Glomerular endothelial cell (primary cell): ENCODE results near the gene NPIPA3. TPM values are rescaled to one million over a fixed set of nuclear protein-coding genes. Genes with fewer than 3 reads are reported as not detected.
"Not testable (repeated sequence)": the region's sequence is repeated elsewhere in the genome, so short reads cannot be mapped to it uniquely, and the experiment has no call there.

Experiments
- DNase-seq: peaks from one replicate; pipeline ENCODE4 v3.0.0-alpha.2; 2011; ENCODE audit warnings: low read depth, low spot score; ENCODE audit errors: extremely low read depth
- total RNA-seq: library from RNA; depleted of rRNA; stranded (reverse); fragments of >200 nt; gene quantifications from 2 replicates; pipeline ENCODE4 v1.2.3, GENCODE V29; 2015

The NPIPA3 gene
- 0.73 and 4.0 TPM in 2 replicates for total RNA-seq

DNA sequence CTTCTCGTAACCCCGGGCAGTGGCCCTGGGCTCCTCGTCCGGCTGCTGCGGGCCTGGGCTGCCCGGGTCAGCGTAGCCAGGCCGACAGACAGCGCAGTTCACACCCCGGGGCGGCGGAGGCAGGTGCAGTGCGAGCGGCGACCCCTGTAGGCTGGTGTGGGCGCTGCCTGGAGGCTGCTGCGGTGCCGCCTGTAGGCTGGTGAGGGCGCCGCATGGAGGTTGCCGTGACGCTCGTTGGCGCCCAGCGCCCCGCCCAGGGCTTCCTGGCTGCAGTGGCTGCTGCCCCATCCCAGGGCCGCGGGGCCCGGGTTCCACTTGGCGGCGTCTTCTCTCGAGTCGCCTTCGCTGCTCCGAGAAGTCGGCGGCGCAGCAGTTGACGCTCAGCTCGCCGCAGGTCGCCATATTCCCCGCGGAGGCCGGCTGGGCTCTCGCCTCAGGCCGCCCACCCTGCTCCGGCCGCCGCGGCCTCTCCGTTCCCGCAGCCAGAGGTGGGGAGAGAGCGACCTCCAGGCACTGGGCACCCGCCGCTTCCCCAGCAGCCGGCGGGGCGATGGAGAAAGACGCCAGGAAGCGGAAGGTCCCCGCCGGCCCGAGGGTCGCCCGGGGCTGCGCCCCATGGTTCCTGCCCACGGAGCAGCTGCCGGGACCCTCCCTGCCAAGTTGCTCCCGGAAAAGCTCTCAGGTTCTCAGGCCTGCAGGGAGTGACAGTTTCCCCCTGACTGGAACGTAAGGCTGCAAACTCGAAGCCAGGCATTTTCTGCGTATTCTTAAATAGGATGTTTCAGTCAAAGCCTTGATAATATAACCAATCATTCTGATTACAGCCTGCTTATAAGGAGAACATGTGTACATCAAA lies at the start of gene NPIPA3:
Gene NPIPA3 (plus strand): TSS at position 256 of the 856 bp plus-strand sequence. CDS start 5,533 bp downstream, outside the sequence.
- DNase-seq = not testable (repeated sequence)

DNA sequence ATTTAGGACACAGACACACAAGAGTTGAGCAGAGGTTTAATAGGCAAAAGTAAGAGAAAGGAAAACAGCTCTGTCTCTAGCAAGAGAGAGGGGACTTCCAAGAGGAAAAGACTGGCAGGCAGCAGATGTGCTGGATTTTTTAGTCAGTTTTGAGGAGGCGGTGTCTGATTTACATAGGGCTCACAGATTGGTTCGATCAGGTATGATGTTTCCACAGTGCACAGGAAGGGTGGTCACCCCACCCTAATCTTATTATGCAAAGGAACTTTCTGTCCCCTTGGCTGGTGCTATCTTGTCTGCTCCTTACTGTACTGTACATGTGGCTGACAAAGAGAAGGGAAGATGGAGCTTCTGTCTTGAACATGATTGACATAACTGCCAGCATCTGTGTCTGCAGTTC lies 45.1 kb upstream of the NPIPA3 start:
- DNase-seq = no peak

DNA sequence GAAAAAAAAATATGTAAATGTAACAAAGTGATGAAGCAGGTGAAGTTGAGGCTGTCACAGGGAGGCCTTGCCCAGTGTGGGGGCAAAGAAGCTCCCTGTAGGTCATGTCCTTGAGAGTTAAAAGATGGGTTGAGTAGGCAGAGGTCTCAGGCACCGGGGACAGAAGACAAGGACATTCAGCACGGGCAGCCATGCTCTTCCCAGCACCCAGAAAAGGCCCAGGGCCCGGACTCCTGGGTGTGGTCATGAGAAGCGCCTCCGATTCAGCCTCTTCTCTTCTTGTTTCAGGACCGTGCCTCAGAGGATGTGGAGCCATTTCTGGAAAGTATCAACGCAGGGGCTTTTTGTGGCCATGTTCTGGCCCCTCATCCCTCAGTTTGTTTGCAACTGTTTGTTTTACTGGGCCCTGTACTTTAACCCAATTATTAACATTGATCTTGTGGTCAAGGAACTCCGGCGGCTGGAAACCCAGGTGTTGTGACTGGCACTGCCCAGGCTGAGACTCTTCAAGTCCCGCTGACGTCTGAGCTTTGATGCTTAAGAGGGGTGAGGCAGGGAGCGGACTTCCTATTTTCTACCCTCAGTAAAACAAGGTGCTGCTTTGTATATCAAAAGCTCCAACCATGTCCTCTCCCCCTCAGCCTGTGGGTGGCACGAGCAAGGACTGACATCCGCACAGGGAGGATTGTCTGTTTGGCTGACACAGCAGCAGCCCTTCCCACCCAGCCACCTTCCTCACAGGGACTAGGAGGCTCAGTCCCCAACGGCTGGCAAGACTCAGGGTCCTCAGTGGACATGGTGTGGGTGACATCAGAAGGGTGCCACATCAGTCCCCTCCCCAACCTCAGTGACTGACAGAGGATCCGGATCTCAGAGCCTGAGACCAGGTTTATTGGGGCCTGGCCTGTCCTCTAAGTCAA lies 35.6 kb upstream of the NPIPA3 start:
- no peak for DNase-seq

DNA sequence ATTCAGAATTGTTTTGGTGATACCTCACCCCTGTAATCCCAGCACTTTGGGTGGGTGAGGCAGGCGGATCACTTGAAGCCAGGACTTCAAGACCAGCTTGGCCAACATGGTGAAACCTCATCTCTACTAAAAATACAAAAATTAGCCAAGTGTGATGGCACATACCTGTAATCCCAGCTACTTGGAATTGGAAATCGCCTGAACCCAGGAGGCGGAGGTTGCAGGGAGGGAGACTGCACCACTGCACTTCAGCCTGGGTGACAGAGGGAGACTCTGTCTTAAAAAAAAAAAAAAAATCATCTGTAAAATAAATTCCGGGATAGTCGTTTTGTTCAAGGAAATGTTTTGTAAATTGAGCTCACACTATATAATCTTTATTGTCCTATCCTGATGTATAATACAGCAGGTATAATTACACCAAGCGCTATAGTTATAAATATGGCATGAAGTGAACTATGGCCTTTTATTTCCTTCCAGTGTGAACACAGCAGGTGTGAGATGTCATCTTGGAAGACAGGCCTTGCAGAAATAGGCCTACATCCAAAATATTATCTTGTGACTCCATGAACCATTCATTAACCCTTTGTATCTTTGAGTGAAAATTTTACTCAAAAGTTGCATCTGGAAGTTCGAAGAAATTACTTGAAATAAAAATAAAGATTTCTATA lies 34.5 kb upstream of the NPIPA3 start:
- DNase-seq = no peak

DNA sequence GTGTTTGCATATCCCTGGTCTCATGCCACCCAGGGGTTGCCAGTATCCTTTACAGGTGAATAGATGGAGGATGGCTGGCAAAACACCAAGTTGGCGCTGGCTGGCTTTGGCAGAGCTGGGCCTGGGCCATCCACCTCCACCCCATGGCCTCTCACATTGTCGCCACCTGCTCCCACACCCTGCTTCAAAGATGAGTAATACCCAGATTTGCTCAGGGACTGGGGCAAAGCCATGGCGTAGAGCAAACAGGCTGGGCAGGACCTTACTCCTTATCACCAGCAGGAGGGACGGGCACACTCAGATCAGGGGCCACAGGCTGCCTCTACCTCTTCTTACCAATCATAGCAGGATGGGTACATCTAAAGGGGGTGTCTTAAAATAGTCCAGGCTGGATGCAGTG lies 33.4 kb upstream of the NPIPA3 start:
- no peak for DNase-seq

DNA sequence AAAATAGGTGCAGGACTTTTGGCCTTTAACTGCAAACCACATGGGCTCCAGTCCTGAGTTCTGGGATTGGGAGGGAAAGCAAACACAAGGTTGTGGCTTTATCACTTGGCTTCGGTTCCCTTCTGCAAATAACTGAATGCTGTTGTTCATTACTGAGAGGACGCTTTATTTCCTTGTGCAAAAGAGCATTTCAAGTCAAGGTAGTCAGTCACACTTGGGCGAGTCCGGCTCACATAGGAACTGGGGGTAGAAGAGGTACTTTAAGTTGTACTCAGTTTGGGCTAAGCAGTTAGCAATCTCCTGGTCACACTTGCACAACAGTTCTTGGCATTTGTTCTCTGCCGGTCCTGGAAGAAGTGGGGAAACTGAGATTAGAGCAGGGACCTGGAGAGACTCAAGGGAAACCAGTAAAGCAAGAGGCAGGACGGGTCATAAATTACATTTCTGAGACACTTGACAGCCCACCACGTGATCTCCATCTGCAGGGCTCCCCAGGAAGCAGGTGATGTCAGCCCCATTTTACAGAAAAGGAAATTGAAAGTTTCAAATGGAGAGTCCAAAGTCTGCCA lies 30.7 kb upstream of the NPIPA3 start:
- DNase-seq = no peak

DNA sequence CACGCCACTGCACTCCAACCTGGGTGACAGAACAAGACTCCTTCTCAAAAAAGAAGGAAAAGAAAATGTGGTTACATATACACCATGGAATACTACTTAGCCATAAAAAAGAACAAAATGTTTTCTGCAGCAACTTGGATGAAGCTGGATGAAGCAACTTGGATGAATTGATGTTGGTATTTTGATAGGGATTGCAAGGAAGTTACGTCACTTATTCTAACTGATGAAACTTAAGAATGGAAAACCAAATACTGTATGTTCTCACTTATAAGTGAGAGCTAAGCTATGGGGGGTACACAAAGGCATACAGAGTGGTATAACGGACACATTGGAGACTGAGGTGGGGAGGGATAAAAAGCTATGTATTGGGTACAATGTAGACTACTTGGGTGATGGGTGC lies 26.6 kb upstream of the NPIPA3 start:
- DNase-seq = no peak

DNA sequence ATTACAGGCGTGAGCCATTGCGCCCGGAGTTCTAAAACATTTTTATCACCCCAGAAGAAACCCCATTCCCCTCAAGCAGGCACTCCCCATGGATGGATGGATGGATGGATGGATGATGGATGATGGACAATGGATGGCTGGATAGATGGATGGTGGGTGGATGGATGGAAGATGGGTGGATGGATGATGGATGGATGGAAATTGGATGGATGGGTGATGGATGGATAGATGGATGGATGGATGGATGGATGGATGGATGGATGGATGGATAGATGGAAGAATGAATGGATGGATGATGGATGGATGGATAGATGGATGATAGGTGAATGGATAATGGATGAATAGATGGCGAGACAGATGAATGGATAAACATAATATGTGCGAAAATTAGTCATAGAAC lies 25.6 kb upstream of the NPIPA3 start:
- no peak for DNase-seq

DNA sequence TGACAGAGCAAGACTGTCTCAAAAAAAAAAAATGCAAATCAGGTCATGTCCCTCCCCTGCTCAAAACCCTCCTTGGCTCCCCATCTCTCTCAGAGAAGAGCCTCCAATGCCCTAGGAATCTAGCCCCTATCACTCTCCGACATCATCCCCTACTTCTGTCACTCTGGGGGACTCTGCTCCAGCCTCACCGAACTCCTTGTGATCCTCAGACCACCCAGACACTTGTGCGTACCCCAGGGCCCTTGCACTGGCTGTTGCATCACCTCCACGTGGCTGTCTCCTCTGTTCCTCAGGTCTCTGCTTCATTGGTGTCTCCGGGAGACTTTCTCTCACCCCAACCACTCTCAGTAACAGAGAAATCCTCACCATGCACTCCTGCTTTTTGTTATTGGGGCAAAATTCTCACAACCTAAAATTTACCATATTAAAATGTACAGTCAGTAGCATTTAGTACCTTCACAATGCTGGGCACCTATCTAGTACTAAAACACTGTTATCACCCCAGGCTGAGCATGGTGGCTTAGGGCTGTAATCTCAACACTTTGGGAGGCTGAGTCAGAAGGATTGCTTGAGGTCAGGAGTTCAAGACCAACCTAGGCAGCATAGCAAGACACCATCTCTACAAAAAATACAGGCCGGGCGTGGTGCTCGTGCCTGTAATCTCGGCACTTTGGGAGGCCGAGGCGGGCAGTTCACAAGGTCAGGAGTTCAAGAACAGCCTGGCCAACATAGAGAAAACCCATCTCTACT lies 24.3 kb upstream of the NPIPA3 start:
- DNase-seq = no peak

DNA sequence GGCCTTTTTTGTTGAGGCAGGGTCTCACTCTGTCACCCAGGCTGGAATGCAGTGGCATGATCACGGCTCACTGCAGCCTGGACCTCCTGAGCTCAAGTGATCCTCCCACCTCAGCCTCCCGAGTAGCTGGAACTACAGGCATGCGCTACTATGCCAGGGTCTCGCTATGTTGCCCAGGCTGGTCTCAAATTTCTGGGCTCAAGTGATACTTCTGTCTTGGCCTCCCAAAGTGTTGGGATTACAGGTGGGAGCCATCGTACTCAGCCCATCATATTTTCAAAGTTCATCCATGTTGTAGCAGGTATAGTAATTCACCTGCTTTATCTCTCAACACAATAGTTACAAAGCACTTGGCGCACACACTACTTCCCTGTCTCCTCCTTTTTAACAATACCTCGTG lies 22.8 kb upstream of the NPIPA3 start:
- not testable (repeated sequence) for DNase-seq

DNA sequence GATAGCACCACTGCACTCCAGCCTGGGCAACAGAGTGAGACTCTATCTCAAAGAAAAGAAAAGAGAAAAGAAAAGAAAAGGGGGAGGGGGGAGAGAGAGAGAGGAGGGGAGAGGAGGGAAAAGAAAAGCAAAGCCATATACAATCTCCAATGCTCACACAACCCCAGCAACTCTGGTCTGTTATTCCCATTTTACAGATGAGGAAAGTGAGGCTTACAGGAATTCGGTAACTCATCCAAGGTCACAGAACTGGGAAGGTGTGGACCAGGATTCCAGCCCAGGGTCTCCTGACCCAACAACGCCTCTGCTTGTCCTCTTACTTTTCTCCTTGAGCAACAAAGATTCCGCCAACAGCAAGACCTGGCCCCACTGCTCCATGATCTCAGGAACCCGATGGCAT lies 22.1 kb upstream of the NPIPA3 start:
- DNase-seq = no peak

DNA sequence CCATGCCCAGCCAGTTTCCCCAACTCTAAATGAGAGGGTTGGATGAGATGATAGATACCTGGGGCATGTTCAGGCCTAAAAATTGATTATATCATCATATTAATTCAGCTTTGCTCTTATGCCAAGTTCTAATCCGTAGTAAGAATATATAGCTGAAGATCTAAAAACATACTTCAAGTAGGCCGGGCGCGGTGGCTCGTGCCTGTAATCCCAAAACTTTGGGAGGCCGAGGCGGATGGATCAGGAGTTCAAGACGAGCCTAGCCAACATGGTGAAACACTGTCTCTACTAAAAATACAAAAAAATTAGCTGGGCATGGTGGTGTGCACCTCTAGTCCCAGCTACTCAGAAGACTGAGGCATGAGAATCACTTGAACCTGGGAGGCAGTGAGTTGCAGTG lies 21.1 kb upstream of the NPIPA3 start:
- no peak for DNase-seq

DNA sequence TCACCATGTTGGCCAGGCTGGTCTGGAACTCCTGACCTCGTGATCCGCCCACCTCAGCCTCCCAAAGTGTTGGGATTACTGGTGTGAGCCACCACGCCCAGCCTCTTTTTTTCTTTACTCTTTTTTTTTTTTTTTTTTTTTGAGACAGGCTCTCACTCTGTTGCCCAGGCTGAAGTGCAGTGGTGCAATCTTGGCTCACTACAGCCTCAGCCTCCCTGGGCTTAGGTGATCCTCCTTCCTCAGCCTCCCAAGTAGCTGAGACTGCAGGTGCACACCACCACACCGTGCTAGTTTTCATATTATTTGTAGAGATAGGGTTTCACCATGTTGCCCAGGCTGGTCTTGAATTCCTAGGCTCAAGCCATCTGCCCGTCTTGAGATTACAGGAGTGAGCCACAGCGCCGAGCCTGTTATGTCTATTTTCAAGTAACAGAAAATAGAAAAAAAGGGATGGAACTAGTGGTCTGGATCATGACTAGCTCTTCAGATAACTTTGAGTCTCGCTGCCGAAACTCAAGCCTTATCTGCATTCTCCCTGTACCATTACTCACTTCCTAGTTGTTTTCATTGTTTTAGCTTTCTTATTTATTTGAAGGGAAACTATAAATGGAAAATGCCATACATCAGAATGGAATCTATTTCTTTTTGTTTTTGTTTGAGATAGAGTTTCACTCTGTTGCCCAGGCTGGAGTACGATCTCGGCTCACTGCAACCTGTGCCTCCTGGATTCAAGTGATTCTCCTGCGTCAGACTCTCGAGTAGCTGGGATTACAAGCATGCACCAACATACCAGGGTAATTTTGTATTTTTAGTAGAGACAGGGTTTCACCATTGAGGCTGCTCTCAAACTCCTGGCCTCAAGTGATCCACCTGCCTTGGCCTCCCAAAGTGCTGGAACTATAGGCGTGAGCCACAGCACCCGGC lies 17.1 kb upstream of the NPIPA3 start:
- peak; percentile 64 for DNase-seq

DNA sequence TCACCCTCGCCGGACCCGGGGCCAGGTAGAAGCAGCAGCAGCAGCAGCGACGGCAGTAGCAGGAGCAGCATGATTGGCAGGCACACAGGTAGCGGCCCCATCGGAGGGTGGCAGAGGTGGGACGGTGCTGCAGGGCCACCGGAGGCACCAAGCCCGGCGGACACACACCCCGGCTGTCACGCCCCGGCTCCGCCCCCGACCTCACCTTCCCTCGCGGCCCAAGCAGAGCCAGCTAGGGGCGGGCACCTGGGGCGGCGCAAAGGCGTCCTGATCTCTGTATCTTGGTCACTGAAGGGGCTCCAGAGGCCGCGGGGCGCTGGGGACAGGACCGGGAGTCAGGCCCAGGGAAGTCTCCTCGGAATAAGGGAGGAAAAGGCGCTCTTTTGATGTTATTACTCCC lies 9.1 kb upstream of the NPIPA3 start, which contains the start of gene PLA2G10:
Gene PLA2G10 (minus strand): TSS at position 180 of the 400 bp plus-strand sequence. CDS start 79 bp downstream, at position 101.
- not testable (repeated sequence) for DNase-seq

DNA sequence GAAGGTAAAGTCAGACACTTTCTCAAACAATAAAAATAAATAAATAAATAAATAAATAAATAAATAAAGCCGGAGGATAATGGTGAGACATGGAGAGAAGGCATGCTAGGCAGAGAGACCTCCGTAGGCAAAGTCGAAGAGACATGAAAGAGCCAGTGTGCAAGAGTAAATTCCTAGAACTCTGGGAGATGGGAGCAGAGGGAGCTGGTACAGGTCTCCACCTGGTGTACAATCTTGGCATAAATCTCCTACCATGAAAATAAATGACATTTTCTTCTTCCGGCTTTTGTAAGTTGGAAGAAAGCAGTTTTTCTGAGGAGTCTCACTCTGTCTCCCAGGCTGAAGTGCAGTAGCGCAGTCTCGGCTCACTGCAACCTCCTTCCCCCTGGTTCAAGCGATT lies 1.4 kb upstream of the NPIPA3 start:
- DNase-seq = not testable (repeated sequence)

DNA sequence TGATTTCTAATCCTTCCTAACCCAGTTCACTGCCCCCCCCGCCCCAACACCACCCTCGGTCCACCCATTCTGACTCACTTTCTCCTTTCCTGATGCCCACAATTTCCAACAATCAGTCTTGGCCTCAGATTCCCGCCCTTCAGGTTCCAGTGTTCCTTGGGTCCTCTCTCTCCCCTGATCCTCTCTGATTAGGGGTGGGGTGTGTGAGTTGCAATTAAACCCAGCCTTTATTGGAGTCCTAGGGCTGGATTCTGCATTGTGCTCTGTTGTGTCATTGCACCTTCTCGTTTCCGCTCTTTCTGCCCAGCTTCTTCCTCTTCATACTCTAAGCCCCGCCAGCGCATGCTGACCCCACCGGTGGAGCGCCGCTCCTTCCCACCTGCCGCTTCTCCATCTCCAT lies 539 bp upstream of the NPIPA3 start:
- not testable (repeated sequence) for DNase-seq

DNA sequence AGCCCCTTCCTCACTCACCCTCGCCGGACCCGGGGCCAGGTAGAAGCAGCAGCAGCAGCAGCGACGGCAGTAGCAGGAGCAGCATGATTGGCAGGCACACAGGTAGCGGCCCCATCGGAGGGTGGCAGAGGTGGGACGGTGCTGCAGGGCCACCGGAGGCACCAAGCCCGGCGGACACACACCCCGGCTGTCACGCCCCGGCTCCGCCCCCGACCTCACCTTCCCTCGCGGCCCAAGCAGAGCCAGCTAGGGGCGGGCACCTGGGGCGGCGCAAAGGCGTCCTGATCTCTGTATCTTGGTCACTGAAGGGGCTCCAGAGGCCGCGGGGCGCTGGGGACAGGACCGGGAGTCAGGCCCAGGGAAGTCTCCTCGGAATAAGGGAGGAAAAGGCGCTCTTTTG lies 30.0 kb downstream of the NPIPA3 start:
- DNase-seq = not testable (repeated sequence)

DNA sequence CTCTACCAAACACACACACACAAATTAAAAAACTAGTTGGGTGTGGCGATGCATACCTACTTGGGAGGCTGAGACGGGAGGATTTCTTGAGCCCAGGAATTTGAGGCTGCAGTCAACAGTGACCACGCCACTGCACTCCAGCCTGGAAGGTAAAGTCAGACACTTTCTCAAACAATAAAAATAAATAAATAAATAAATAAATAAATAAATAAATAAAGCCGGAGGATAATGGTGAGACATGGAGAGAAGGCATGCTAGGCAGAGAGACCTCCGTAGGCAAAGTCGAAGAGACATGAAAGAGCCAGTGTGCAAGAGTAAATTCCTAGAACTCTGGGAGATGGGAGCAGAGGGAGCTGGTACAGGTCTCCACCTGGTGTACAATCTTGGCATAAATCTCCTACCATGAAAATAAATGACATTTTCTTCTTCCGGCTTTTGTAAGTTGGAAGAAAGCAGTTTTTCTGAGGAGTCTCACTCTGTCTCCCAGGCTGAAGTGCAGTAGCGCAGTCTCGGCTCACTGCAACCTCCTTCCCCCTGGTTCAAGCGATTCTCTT lies 37.7 kb downstream of the NPIPA3 start:
- DNase-seq = not testable (repeated sequence)
